ENCODE results near the gene PIP4K2A. TPM values are rescaled to one million over a fixed set of nuclear protein-coding genes. Genes with fewer than 3 reads are reported as not detected.

The PIP4K2A gene
- total RNA-seq, 4 donors from 2014 or later: 29.3 to 52.4 (median 34.5) TPM

DNA sequence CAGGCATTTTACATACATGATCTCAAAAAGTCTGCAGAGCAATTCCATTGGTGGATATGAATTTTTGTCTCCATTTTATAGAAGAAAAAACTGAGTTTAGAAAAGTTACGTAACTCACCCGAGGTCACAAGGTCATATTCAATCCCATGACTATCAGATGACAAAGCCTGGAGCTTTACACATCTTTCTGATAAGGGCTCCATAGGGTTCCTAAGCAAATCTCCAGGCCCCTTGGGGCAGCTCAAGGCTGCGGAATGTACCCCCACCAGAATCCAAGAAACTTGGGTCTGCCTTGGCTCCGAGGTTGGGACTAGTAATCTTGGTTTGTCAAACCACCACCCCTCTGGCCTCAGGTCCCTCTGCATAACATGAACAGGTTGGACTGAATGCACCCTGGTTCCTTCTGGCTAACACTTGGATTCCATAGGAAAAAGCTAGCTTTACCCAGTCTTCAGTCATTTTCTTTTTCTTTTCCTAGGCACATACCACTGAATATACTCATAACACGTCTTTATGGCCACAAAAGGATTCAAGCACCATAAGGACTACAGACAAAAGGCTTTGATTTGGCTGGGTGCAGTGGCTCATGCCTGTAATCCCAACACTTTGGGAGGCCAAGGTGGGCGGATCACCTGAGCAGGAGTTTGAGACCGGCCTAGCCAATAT is 55.5 kb downstream of the PIP4K2A start:
- Histone ChIP-seq H3K27ac (no peak overlapping the region), H3K9me3 (no peaks in the 10 kb centered on the region), H3K4me1 (peaks cover 0 to 31% (median 15%) of the 10 kb centered on the region in 4 donors), H3K4me3 (no peak overlapping the region), H3K36me3 (no peaks in the 10 kb centered on the region), H3K27me3 (no peaks in the 10 kb centered on the region)
- TF ChIP-seq EP300 (IDR thresholded peaks at IDR 0.05): no peak
- TF ChIP-seq, protein P1, sequence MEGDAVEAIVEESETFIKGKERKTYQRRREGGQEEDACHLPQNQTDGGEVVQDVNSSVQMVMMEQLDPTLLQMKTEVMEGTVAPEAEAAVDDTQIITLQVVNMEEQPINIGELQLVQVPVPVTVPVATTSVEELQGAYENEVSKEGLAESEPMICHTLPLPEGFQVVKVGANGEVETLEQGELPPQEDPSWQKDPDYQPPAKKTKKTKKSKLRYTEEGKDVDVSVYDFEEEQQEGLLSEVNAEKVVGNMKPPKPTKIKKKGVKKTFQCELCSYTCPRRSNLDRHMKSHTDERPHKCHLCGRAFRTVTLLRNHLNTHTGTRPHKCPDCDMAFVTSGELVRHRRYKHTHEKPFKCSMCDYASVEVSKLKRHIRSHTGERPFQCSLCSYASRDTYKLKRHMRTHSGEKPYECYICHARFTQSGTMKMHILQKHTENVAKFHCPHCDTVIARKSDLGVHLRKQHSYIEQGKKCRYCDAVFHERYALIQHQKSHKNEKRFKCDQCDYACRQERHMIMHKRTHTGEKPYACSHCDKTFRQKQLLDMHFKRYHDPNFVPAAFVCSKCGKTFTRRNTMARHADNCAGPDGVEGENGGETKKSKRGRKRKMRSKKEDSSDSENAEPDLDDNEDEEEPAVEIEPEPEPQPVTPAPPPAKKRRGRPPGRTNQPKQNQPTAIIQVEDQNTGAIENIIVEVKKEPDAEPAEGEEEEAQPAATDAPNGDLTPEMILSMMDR (IDR thresholded peaks at IDR 0.05): no peak
- TF ChIP-seq POLR2A (IDR thresholded peaks at IDR 0.05): no peak
- DNase-seq (ENCODE audit: low spot score in 2 of 2): no peak
- WGBS, 2 donors: 89 to 94% methylated on average over 7 of the region's 7 CpGs

DNA sequence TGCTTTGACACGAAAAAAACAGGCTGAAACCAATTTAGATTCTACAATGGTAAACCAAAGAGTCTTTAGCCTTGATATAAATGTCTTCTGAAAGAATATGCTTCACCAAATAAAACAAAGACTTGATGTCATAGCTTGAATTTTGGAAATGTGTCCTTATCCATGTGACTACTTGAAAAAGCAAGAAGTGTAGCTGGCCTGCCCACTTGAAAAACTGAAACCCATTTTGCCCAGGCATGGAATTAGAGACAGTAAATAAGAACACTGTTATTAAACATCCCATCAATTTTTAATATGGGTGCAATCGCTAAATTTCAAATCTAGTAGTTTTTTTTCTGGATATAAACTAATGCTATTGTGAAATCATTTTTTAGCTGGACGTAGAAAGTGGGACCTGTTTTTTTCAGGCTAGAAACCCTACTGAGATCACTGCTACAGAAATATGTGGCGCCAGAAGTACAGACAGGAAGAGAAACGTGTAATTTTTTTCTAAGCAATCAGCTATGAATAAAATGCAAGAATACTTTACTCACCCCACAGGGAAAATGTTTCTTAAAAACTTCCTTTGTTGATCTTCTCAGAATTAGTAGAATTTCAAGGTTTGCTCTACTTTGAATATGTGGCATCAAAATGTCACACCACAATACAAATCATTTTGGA is 56.7 kb downstream of the PIP4K2A start:
- DNase-seq (ENCODE audit: low spot score in 2 of 2): no peak
- no peaks in the 10 kb centered on the region for H3K27me3 ChIP-seq
- peaks cover 0 to 27% (median 11%) of the 10 kb centered on the region in 4 donors for H3K4me1 ChIP-seq
- no peaks in the 10 kb centered on the region for H3K36me3 ChIP-seq
- no peak overlapping the region for H3K27ac ChIP-seq
- H3K9me3 ChIP-seq: no peaks in the 10 kb centered on the region
- no peak overlapping the region for H3K4me3 ChIP-seq
- TF ChIP-seq, protein P1 (IDR thresholded peaks at IDR 0.05): no peak
- no peak for TF ChIP-seq EP300 (IDR thresholded peaks at IDR 0.05)
- no peak for TF ChIP-seq POLR2A (IDR thresholded peaks at IDR 0.05)
- WGBS, 2 donors: 55 to 68% methylated on average over 5 of the region's 5 CpGs

DNA sequence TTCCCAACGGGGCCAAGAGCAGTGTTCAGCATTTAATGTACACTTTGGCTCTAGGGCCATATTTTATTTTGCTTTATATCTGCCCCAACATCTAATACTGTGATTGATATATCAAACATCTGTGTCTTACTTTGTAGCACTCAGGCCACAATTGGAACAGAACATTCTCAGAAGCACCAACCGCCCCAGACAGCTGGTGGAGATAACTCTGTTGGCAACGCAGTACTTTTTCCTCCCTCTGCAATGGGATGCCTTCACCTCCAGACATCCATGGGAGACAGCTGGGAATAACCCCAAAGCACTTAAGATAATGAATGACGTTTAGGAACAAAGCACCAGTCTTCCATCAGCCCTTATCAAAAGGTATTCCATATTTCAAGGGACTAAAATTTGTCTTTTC is 57.4 kb downstream of the PIP4K2A start:
- 64 to 71% methylated on average over 4 of the region's 4 CpGs for WGBS, 2 donors
- Histone ChIP-seq H3K4me1 (peaks cover 0 to 21% (median 8%) of the 10 kb centered on the region in 4 donors), H3K27ac (no peak overlapping the region), H3K36me3 (no peaks in the 10 kb centered on the region), H3K9me3 (no peaks in the 10 kb centered on the region), H3K27me3 (no peaks in the 10 kb centered on the region), H3K4me3 (no peak overlapping the region)
- TF ChIP-seq EP300 (IDR thresholded peaks at IDR 0.05) (no peak), POLR2A (IDR thresholded peaks at IDR 0.05) (no peak)
- TF ChIP-seq, protein P1 (IDR thresholded peaks at IDR 0.05): no peak
- no peak for DNase-seq (ENCODE audit: low spot score in 2 of 2)

DNA sequence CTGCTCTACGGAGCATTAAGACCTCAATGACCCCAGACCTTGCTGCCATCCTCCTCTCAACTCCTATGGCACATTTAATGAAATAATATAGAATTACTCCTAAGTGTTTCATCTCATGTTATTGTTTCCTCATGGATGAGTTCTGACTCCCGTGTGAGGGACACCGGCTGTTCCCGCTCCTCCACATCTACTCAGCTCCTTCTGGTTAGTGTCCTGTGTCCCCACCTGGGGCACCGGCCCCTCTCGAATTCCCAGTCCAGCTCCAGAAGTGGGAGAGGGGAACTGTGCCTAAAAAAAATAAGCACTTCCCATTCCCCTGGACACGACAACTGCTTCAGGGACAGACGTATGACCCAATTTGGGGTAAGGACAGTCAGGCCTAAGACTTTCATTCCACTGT is 58.3 kb downstream of the PIP4K2A start:
- H3K27ac ChIP-seq: no peak overlapping the region
- 95 to 98% methylated on average over 8 of the region's 8 CpGs for WGBS, 2 donors
- DNase-seq (ENCODE audit: low spot score in 2 of 2): no peak
- no peaks in the 10 kb centered on the region for H3K9me3 ChIP-seq
- H3K27me3 ChIP-seq: no peaks in the 10 kb centered on the region
- H3K4me1 ChIP-seq: peaks cover 0 to 28% (median 17%) of the 10 kb centered on the region in 4 donors
- H3K4me3 ChIP-seq: no peak overlapping the region
- TF ChIP-seq, protein P1 (IDR thresholded peaks at IDR 0.05): no peak
- TF ChIP-seq EP300 (IDR thresholded peaks at IDR 0.05) (no peak), POLR2A (IDR thresholded peaks at IDR 0.05) (no peak)
- no peaks in the 10 kb centered on the region for H3K36me3 ChIP-seq

DNA sequence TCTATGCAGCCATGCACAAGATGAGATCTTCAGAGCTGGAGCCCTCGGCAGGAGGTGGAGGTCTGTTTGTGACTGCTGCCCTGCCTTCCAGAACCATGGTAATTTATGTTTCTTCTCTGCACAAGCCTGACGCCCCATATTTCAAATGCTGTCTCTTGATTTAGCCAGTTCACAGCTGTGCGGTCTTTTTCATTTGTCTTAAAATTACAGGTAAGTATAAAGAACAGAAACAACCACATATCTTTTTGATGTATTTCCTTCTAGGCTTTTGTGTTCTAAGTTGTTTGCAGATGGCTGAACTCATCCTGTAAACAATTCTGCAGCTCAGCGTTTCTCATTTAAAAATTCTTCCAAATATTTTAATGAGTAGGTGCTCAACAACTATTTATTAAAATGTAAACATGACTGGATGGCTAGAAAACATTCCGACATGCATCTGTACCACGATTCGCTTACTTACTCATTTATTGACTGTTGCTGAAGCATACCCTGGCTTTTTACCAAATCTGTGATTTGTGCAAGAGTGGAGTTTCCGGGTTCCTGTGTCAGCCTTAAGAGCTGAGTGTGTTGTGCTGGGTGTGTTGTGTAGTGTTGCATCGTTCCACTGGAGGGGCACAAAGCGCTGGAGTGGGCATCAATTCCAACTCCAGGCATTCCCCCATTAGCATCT is 58.9 kb downstream of the PIP4K2A start:
- Histone ChIP-seq H3K4me1 (peaks cover 0 to 29% (median 19%) of the 10 kb centered on the region in 4 donors), H3K4me3 (no peak overlapping the region), H3K36me3 (no peaks in the 10 kb centered on the region), H3K9me3 (no peaks in the 10 kb centered on the region), H3K27ac (no peak overlapping the region), H3K27me3 (no peaks in the 10 kb centered on the region)
- no peak for TF ChIP-seq EP300 (IDR thresholded peaks at IDR 0.05)
- no peak for TF ChIP-seq POLR2A (IDR thresholded peaks at IDR 0.05)
- TF ChIP-seq, protein P1 (IDR thresholded peaks at IDR 0.05): no peak
- 73 to 76% methylated on average over 10 of the region's 10 CpGs for WGBS, 2 donors
- DNase-seq (ENCODE audit: low spot score in 2 of 2): no peak
